Renal cortex interstitium (tissue), 11 donors: ENCODE data around the gene RAP1GDS1. TPM values are rescaled to one million over a fixed set of nuclear protein-coding genes. Genes with fewer than 3 reads are reported as not detected.
A peak's percentile ranks its signal among the peaks of the same experiment; 100 is the strongest.
"Not testable (repeated sequence)": the region's sequence is repeated elsewhere in the genome, so short reads cannot be mapped to it uniquely, and the experiment has no call there.

Experiments
- DNase-seq, 11 donors: peaks; one replicate each; pipeline ENCODE4 v3.0.0-alpha.2; 2013; ENCODE audit warnings: low read depth in 9 of 11, low spot score in 4 of 11; ENCODE audit errors: extremely low read depth in 1 of 11
- polyA plus RNA-seq, 3 donors: library from polyadenylated mRNA; unstranded; fragments of 120-200 nt; gene quantifications; one replicate each; pipeline ENCODE4 v1.2.1, GENCODE V29; 2013; ENCODE audit not compliant: insufficient read length in 3 of 3

Gene RAP1GDS1
- polyA plus RNA-seq, 3 donors: 30.9 to 33.1 (median 32.8) TPM

DNA sequence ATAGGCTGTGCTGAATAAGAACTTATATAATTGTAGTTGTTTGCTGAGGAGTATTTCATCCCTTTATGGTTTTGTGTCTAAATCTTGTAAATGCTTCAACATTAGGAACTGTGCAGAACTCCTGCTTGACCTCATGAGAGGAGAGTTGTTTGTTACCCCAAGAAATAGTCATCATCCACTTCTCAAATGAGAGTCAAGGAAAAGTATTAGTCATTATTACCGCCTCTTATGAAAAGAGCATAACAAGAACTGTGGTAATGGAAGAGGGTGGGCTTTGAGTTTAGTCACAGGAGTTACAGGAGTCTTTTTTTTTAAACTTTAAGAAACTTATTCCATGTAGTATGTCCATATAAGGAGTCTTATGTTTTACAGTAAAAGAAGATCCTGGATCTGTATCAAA is 132.9 kb downstream of the RAP1GDS1 start:
- no peak for DNase-seq

DNA sequence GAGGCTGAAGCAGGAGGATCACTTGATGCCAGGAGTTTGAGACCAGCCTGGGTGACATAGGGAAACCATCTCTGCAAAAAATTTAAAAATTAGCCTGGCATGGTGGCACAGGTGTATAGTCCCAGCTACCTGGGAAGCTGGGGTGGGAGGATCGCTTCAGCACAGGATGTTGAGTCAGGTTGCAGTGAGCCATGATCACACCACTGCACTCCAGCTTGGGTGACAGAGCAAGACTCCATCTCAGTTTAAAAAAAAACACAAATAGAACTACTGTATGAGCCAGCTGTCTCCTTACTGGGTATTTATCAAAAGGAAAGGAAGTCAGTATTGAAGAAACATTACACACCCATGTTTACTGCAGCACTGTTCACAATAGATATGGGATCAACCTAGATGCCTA is 138.7 kb downstream of the RAP1GDS1 start:
- DNase-seq: no peak

GRCh38 chr4:98406819-98407218 is 145.6 kb downstream of the RAP1GDS1 start:
- no peak for DNase-seq

DNA sequence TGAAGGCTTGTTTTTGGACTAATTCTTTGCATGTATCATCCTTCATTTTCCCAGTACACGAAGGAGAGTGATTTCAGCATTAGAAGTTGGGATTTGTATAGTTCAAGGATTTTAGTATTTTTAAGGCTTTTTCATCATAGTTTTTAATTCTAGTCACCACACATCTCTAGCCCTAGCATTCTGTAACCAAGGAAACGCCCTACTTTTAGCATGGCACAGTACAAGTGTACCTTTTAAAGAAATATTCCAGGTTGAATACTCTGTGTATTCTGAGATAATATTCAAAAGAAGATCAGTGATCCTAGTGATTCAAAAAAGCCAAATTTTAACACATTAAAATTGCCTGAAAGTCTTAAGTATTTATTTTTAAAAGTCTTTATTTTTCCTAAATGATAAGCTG is 150.5 kb downstream of the RAP1GDS1 start:
- DNase-seq: no peak

DNA sequence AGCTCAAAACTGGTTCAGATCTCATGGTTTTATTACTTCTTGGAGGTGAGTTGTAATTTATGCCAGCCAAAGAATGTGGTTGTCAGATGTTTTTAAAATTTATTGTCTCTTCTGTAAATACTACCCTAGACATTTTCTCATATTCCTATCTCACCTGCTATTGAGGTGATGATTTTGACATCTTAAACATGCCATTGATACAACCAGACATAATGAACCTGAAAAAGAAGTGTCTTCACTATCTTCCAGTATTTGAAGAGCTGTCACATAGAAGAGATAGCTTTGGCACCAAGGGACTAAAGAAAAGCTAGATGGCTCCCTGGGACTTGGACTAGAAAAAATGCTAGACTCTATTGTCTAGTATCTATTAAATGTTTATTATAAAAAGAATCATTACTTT is 155.7 kb downstream of the RAP1GDS1 start:
- no peak for DNase-seq

DNA sequence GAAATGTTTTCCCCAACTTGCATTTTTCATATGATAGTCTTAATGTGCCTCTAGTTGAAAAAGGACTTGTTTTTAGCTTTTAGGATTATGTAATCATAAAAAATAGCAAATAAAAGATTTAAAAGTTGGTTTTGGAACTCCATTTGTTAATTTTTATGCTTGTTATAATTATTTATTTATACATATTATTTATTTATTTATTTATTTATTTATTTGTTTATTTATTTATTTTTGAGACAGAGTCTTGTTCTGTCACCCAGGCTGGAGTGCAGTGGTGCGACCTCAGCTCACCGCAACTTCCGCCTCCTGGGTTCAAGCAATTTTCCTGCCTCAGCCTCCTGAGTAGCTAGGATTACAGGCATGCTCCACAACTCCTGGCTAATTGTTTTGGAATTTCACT is 159.0 kb downstream of the RAP1GDS1 start:
- not testable (repeated sequence) for DNase-seq

- DNase-seq: peak in 6 of 11 donors; percentile 1 to 16 (median 4)
Measured at GRCh38 chr4:98421111-98421510, 159.9 kb downstream of the RAP1GDS1 start.

DNA sequence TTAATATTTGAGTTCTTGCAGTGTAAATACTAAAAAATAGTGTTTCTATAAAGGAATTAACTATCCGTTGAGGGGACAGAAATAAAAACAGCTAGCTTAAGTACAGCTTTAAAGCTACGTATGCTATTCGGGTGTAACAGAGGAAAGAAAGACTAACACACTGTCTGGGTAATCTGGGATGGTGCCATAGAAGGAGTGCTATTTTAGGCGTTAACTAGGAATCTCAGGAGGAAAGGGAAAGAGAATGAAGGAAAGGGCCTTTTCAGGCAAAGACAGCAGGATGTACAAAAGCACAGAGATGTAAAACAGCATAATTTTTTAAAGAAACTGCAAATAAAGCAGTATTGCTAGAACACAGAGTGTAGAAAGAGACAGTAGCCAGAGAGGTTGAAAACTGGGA is 161.8 kb downstream of the RAP1GDS1 start:
- no peak for DNase-seq

DNA sequence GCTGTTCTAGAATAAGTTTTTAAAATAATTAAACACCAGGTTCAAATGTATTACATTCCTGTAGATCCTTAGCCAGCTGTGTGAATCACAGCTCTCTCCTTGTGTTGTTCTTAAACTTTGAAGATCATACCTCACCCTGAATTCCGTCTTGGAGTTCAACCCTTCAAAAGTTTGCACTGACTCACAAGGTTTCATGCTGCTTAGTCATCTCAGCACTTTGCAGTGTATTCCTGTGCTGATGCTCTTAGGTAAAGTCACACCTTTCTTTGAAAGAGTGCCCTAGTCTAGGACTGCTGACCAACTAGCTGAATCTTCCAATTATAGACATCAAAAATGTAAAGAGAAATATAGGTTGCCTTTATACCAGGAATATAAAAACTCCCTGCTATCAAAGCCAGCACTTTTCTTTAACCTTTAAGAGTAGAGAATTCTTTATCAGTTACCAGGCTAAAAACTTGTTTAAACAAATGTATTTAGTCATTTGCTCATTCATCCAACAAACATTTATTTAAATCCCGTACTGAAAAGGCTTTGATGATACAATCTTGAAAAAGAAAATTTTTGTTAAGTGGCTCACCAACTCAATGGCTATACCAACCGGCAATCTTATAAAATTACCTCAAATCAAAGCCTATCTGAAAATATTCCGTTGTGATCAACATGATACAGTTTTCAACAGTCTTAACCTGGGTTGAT is 169.7 kb downstream of the RAP1GDS1 start:
- no peak for DNase-seq

GRCh38 chr4:98433691-98434090 is 172.5 kb downstream of the RAP1GDS1 start:
- DNase-seq: no peak

- no peak for DNase-seq
Measured at GRCh38 chr4:98434816-98435215, 173.6 kb downstream of the RAP1GDS1 start.

DNA sequence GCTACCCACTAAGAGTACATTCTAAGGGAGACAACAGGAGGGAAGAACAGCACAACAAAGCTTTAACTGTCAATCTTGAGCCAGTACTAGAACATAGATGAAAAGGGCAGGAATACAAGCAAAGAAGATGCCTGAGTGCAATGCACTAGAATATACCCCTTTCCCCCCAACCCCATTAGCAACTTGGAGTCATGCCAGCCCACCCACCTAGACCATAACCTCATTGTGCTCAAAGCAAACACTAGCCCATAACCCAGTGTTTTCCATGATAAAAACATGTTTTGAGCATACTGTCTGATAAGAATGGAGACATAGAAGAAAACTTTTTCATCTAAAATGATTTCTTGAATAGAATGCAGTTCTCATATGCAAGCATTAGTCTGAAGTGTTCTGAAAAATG is 183.2 kb downstream of the RAP1GDS1 start:
- DNase-seq: no peak

DNA sequence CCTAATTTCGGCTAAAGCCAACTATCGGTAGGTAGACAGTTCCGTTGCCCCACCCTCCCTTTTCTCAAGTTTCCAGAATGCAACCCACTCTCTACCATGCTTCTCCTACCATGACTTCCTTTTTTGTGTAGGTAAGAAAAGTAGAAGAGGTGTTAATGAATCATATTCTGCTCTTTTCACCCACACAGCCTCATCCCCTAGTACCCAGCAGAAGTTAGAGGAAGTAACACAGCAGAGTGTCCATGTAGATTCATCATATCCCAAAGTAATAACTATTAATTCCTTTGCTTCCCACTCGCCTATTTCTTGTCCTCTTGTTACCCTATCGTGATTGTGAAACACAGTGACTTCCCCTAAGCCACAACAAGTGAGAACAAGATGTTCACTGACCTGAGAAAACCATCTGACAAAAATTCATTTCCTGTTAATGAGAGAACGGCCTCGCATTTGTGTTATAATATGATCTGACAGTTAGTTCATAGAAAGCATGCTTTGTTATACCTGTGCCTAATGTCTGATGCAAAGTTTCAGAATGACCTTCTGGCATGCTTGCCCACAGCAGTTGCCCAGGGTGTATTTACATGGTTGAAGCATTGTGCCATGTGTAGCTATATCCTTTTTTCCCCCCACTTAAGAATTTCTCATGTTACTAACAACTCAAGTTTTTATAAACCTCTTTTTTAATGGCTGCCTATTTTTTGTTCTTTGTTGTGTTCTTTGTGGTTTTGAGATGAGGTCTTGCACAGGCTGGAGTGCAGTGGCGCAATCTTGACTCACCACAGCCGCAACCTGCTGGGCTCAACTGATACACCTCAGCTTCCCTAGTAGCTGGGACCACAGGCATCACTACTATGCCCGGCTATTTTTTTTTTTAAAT is 185.6 kb downstream of the RAP1GDS1 start:
- DNase-seq: no peak

DNA sequence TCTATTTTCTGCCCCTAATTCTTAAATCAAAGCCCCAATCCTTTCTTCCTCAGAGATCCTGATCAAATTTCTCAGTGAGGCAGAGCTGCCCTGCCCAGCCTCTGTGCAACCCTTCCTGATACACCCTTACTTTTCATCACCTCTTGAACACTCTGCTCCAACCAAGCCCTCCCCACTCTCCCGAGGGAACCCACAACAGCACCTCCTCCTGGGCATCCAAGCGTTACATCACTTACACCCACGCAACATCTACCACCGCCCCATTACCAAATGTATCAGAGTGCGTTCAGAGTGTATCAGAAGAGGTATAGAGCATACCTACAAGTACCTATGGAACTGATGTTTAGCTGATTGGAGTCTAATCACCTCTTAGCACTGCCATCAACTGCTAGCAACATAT is 186.5 kb downstream of the RAP1GDS1 start:
- no peak for DNase-seq

DNA sequence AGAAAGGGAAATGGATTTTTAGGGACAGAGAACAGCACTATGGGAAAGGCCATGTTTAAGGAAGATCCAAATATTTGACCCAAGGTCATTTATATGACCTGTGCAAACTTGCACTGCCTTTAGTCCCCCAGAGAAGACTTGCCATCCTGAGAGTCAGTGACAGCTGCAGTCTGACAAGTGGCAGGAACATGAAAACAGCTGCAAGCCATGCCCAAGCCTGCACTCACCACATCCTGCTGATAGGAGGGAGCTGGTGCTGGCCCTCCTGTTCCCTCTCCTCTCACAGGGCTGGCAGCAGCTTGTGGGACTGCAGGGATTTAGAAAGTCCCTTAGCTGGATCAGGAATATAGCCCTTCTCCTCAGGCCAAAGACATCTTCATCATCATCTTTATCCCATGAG is 187.7 kb downstream of the RAP1GDS1 start:
- no peak for DNase-seq

GRCh38 chr4:98452091-98452490 is 190.9 kb downstream of the RAP1GDS1 start:
- DNase-seq: no peak

DNA sequence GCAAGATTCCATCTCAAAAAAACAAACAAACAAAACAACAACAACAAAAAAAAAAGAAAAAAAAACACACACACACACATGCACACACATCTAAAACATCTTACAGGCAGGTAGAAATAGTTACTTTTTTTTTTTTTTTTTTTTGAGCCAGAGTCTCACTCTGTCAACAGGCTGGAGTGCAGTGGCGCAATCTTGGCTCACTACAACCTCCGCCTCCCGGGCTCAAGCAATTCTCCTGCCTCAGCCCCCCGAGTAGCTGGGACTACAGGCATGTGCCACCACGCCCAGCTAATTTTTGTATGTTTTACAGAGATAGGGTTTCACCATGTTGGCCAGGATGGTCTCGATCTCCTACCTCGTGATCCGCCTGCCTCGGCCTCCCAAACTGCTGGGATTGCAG is 196.2 kb downstream of the RAP1GDS1 start:
- DNase-seq: not testable (repeated sequence)

DNA sequence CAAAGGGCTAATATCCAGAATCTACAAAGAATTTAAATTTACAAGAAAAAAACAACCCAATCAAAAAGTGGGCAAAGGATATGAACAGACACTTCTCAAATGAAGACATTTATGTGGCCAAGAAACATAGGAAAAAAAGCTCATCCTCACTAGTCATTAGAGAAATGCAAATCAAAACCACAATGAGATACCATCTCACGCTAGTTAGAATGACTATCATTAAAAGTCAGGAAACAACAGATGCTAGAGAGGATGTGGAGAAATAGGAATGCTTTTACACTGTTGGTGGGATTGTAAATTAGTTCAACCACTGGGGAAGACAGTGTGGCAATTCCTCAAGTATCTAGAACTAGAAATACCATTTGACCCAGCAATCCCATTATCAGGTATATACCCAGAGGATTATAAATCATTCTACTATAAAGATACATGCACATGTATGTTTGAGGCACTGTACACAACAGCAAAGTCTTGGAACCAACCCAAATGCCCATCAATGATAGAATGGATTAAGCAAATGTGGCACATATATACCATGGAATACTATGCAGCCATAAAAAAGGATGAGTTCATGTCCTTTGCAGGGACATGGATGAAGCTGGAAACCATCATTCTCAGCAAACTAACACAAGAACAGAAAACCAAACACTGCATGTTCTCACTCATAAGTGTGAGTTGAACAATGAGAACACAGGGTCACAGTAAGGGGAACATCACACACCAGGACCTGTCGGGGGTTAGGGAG is 200.1 kb downstream of the RAP1GDS1 start:
- not testable (repeated sequence) for DNase-seq

- DNase-seq: no peak
Measured at GRCh38 chr4:98462487-98462886, 201.3 kb downstream of the RAP1GDS1 start.
